Lower leg skin (tissue), 4 donors: ENCODE measurements around the gene RAPGEF6. TPM values are rescaled to one million over a fixed set of nuclear protein-coding genes. Genes with fewer than 3 reads are reported as not detected.
"Not testable (repeated sequence)": the region's sequence is repeated elsewhere in the genome, so short reads cannot be mapped to it uniquely, and the experiment has no call there.

ENCODE experiments used
- DNase-seq, 2 donors: peaks; one replicate each; pipeline ENCODE4 v3.0.0-alpha.2; 2019; ENCODE audit warnings: low spot score in 2 of 2
- H3K4me3 ChIP-seq: fragments of 200-600 bp; sonication (generic); 2 replicates; pipeline ENCODE4 v1.5.1; 2017; ENCODE audit warnings: mild to moderate bottlenecking, low read depth; ENCODE audit not compliant: poor library complexity, severe bottlenecking
- CTCF ChIP-seq, 3 donors: fragments of 450-650 bp; IDR thresholded peaks; one replicate each; pipeline ENCODE4 v1.5.1; 2016; ENCODE audit warnings: antibody characterized with exemption in 3 of 3, mild to moderate bottlenecking in 3 of 3, moderate library complexity in 2 of 3
- POLR2A ChIP-seq, 2 donors: fragments of 450-650 bp; IDR thresholded peaks; one replicate each; pipeline ENCODE4 v1.6.1; 2016 to 2017; ENCODE audit warnings: antibody characterized with exemption in 2 of 2, mild to moderate bottlenecking in 1 of 2, moderate library complexity in 1 of 2
- WGBS, 2 donors: methylation state at CpG; one replicate each; pipeline ENCODE4 v1.1.5; 2018; 5-methylcytosine and 5-hydroxymethylcytosine counted together
- intact Hi-C: fragments of 100-400 bp; cut with DNase I; formaldehyde crosslinking; loops from one replicate; pipeline ENCODE4 v1.15.0; 2023; ENCODE audit warnings: low total_unique reads
- total RNA-seq, 4 donors: library from RNA; depleted of rRNA; stranded (reverse); fragments of >200 nt; gene quantifications; one replicate each; pipeline ENCODE4 v1.1.0, GENCODE V29; 2016

Gene RAPGEF6
- total RNA-seq, 4 donors from 2014 or later: 16.8 to 20.2 (median 18.9) TPM

GRCh38 chr5:131607418-131607817 lies 27.6 kb downstream of the RAPGEF6 start:
- intact Hi-C loops: no loop called here
- DNase-seq: no peak
- H3K4me3 ChIP-seq: no peak overlapping the region
- TF ChIP-seq POLR2A (IDR thresholded peaks at IDR 0.05): no peak
- no peak for TF ChIP-seq CTCF (IDR thresholded peaks at IDR 0.05)
- 91 to 93% methylated on average over 4 of the region's 4 CpGs for WGBS, 2 donors

- H3K4me3 ChIP-seq: no peak overlapping the region
- TF ChIP-seq CTCF (IDR thresholded peaks at IDR 0.05) (no peak), POLR2A (IDR thresholded peaks at IDR 0.05) (no peak)
- DNase-seq: no peak
- WGBS, 2 donors: 91 to 92% methylated on average over 2 of the region's 2 CpGs
- intact Hi-C loops: no loop called here
Observed at GRCh38 chr5:131605086-131605485, 29.9 kb downstream of the RAPGEF6 start.

GRCh38 chr5:131595088-131596033 lies 39.7 kb downstream of the RAPGEF6 start:
- intact Hi-C loops: no loop called here
- H3K4me3 ChIP-seq: no peak overlapping the region
- TF ChIP-seq POLR2A (IDR thresholded peaks at IDR 0.05) (no peak), CTCF (IDR thresholded peaks at IDR 0.05) (no peak)
- WGBS, 2 donors: 94% methylated on average over 8 of the region's 8 CpGs
- no peak for DNase-seq

GRCh38 chr5:131593921-131594320 lies 41.1 kb downstream of the RAPGEF6 start:
- TF ChIP-seq POLR2A (IDR thresholded peaks at IDR 0.05) (no peak), CTCF (IDR thresholded peaks at IDR 0.05) (no peak)
- 71 to 80% methylated on average over 2 of the region's 2 CpGs for WGBS, 2 donors
- DNase-seq: no peak
- no peak overlapping the region for H3K4me3 ChIP-seq
- intact Hi-C loops: no loop called here

GRCh38 chr5:131593436-131593835 lies 41.6 kb downstream of the RAPGEF6 start:
- 77 to 83% methylated on average over 2 of the region's 2 CpGs for WGBS, 2 donors
- H3K4me3 ChIP-seq, intact Hi-C loops, DNase-seq: not testable (repeated sequence)

GRCh38 chr5:131589510-131590348 lies 45.3 kb downstream of the RAPGEF6 start:
- intact Hi-C loops: loop anchor here (10.0 kb wide), 1 partner anchor 415 kb away; no protein-coding TSS in a partner anchor
- no peak for TF ChIP-seq POLR2A (IDR thresholded peaks at IDR 0.05)
- peak in 1 of 3 donors; percentile 53 for TF ChIP-seq CTCF (IDR thresholded peaks at IDR 0.05)
- no peak overlapping the region for H3K4me3 ChIP-seq
- DNase-seq: no peak
- 70 to 79% methylated on average over 5 of the region's 5 CpGs for WGBS, 2 donors
